ENCODE results near the gene UAP1L1.

Gene UAP1L1, protein sequence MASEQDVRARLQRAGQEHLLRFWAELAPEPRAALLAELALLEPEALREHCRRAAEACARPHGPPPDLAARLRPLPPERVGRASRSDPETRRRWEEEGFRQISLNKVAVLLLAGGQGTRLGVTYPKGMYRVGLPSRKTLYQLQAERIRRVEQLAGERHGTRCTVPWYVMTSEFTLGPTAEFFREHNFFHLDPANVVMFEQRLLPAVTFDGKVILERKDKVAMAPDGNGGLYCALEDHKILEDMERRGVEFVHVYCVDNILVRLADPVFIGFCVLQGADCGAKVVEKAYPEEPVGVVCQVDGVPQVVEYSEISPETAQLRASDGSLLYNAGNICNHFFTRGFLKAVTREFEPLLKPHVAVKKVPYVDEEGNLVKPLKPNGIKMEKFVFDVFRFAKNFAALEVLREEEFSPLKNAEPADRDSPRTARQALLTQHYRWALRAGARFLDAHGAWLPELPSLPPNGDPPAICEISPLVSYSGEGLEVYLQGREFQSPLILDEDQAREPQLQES

DNA sequence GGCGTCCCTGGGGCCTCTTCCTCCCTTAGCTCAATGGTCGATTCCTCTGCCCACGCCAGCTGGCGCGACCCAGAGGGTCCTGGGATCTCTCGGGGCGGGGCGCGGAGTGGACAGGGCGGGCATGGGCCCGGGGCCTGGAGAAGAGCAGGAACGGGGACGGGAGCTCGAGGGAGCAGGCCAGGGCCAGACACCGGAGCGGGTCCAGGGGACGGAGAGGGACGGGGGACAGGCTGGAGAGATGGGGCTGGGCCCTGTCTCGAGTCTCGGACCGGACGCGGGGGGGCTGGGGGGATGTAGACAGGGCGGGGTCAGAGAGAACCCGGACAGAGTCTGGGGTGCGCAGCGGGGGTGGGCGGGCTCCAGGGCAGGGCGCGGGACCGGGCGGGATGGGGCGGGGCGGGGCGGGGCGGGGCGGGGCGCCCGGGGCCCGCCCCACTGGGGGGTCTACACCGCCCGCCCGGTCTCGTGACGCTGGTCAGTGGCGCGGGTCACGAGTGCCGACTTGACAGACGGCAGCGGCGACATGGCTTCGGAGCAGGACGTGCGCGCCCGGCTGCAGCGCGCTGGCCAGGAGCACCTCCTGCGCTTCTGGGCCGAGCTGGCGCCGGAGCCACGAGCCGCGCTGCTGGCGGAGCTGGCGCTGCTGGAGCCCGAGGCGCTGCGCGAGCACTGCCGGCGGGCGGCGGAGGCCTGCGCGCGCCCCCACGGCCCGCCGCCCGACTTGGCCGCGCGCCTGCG, at the start of gene UAP1L1:
Gene UAP1L1 (plus strand): TSS at position 508 of the 738 bp plus-strand sequence. CDS start 16 bp downstream, at position 524.
- Histone ChIP-seq H4K20me1 (ENCODE audit: low read depth, low read length) (no peaks in the 10 kb centered on the region), H3K4me2 (ENCODE audit: low read depth, low read length, poor library complexity, severe bottlenecking) (peak within 1 kb of the TSS; percentile 72), H2AFZ (ENCODE audit: low read depth, low read length, severe bottlenecking) (peak within 1 kb of the TSS; percentile 94), H3K9ac (ENCODE audit: low read length) (peak within 1 kb of the TSS; percentile 83), H3K27ac (ENCODE audit: low read depth, low read length) (peak within 1 kb of the TSS; percentile 44; the same call in 1 of the 2 replicates), H3K79me2 (ENCODE audit: insufficient read depth, low read length) (peaks cover 11% of the 10 kb centered on the region; the same call in 1 of the 2 replicates), H3K9me3 (ENCODE audit: insufficient read depth, low read length) (no peaks in the 10 kb centered on the region), H3K27me3 (ENCODE audit: low read length) (no peaks in the 10 kb centered on the region), H3K36me3 (ENCODE audit: low read length) (no peaks in the 10 kb centered on the region), H3K9me2 (replicated peaks; ENCODE audit: insufficient read depth, low read length) (no peaks in the 10 kb centered on the region), H3K4me3 (ENCODE audit: insufficient read depth, low read length, poor library complexity, severe bottlenecking) (peak within 1 kb of the TSS; percentile 89), H3F3A (ENCODE audit: insufficient read depth) (peaks cover 14% of the 10 kb centered on the region; the same call in 1 of the 2 replicates)
- TF ChIP-seq EZH2phosphoT487 (conservative IDR thresholded peaks at IDR 0.05; ENCODE audit: low read length) = no peak
- TF ChIP-seq, protein P1, sequence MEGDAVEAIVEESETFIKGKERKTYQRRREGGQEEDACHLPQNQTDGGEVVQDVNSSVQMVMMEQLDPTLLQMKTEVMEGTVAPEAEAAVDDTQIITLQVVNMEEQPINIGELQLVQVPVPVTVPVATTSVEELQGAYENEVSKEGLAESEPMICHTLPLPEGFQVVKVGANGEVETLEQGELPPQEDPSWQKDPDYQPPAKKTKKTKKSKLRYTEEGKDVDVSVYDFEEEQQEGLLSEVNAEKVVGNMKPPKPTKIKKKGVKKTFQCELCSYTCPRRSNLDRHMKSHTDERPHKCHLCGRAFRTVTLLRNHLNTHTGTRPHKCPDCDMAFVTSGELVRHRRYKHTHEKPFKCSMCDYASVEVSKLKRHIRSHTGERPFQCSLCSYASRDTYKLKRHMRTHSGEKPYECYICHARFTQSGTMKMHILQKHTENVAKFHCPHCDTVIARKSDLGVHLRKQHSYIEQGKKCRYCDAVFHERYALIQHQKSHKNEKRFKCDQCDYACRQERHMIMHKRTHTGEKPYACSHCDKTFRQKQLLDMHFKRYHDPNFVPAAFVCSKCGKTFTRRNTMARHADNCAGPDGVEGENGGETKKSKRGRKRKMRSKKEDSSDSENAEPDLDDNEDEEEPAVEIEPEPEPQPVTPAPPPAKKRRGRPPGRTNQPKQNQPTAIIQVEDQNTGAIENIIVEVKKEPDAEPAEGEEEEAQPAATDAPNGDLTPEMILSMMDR (IDR thresholded peaks at IDR 0.05; ENCODE audit: insufficient read depth, low read length, poor library complexity, severe bottlenecking) = no peak

DNA sequence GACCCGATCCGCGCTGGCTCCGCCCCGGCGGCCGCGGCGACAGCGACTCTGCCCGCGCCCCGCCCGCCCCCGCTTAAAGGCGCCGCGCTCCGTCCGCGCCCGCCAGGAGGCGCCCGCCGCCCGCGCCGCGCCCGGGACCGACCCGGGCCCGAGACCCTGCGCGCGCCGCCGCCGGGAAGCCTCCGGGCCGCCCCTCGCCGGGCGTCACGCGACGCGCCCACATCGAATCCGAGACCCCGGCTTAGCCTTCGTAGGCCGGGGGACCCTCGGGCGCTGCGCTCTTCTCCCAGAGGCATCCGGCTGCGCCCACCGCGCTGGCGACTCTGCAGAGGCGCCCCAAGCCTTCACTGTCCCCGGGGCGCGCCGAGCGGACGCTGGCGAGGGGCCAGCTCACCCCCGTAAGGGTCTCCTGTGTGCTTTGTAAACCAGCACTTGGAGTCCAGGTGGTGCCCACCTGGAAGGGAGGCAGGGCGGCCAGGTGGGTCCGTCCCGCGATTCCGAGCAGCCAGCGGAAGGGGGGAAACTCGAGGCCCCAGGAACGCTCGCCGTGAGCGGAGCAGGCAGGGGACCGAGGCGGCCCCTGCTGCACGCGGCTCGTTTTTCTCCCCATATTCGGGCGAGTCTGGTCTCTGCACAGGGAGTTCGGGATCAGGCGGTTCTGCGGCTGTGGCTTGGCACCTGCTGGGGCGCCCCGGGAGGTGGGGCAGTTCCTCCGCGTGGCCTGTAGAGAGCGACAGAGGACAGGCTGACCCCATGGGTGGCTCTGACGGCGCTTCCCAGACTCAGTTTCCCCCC, 48.9 kb upstream of the UAP1L1 start:
- no peaks in the 10 kb centered on the region for H3K36me3 ChIP-seq (ENCODE audit: low read length)
- H3K27me3 ChIP-seq (ENCODE audit: low read length) = no peaks in the 10 kb centered on the region
- H3F3A ChIP-seq (ENCODE audit: insufficient read depth) = no peaks in the 10 kb centered on the region
- H3K79me2 ChIP-seq (ENCODE audit: insufficient read depth, low read length) = no peaks in the 10 kb centered on the region
- H3K27ac ChIP-seq (ENCODE audit: low read depth, low read length) = no peak overlapping the region
- no peaks in the 10 kb centered on the region for H4K20me1 ChIP-seq (ENCODE audit: low read depth, low read length)
- TF ChIP-seq, protein P1 (IDR thresholded peaks at IDR 0.05; ENCODE audit: insufficient read depth, low read length, poor library complexity, severe bottlenecking) = peak; percentile 29
- TF ChIP-seq EZH2phosphoT487 (conservative IDR thresholded peaks at IDR 0.05; ENCODE audit: low read length) = no peak
- H3K4me3 ChIP-seq (ENCODE audit: insufficient read depth, low read length, poor library complexity, severe bottlenecking) = peak overlapping the region; percentile 54
- peak overlapping the region; percentile 59 for H2AFZ ChIP-seq (ENCODE audit: low read depth, low read length, severe bottlenecking)
- H3K9me2 ChIP-seq (replicated peaks; ENCODE audit: insufficient read depth, low read length) = no peaks in the 10 kb centered on the region
- peak overlapping the region; percentile 54; the same call in 1 of the 2 replicates for H3K9ac ChIP-seq (ENCODE audit: low read length)
- H3K4me2 ChIP-seq (ENCODE audit: low read depth, low read length, poor library complexity, severe bottlenecking) = peak overlapping the region; percentile 85
- H3K9me3 ChIP-seq (ENCODE audit: insufficient read depth, low read length) = no peaks in the 10 kb centered on the region

DNA sequence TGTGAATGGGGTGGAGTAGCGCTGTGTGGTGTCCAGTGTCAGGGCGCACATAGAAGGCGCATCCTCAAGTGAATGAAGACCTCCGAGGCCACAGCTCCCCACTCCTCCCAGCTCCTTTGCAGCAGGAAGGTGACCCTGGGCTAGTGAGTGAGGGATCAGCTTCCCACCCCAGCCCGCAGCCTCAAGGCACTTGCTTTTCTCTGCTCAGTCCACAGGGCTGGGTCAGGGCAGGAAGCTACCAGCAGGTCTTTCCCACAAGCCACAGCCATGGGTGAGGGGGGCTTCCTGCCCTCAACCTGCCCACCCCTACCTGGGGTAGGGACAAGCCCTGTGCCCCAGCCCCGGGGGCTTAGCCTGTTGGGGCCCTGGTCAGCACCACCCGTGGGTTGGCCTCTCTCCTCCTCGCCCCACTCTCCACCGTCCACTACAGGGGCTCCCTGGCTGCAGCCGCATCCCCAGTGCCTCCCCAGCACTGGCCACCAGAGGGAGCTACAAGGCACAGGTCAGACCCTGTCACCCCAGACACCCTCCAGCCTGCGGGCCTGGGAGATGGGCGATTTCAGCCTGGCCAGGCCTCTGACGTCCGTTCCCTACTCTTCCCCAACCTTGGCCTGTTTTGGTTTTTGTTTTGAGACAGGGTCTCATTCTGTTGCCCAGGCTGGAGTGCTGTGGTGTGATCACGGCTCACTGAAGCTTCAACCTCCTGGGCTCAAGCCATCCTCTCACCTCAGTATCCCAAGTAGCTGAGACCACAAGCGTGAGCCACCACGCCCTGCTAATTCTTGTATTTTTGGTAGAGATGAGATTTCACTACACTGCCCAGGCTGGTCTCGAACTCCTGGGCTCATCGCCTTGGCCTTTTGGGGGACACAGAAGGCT, 48.0 kb upstream of the UAP1L1 start:
- H3K27me3 ChIP-seq (ENCODE audit: low read length) = no peaks in the 10 kb centered on the region
- TF ChIP-seq, protein P1 (IDR thresholded peaks at IDR 0.05; ENCODE audit: insufficient read depth, low read length, poor library complexity, severe bottlenecking) = peak; percentile 92
- no peak for TF ChIP-seq EZH2phosphoT487 (conservative IDR thresholded peaks at IDR 0.05; ENCODE audit: low read length)
- H3K27ac ChIP-seq (ENCODE audit: low read depth, low read length) = no peak overlapping the region
- H3K36me3 ChIP-seq (ENCODE audit: low read length) = no peaks in the 10 kb centered on the region
- no peaks in the 10 kb centered on the region for H3K79me2 ChIP-seq (ENCODE audit: insufficient read depth, low read length)
- peak overlapping the region; percentile 85 for H3K4me2 ChIP-seq (ENCODE audit: low read depth, low read length, poor library complexity, severe bottlenecking)
- no peak overlapping the region for H3K4me3 ChIP-seq (ENCODE audit: insufficient read depth, low read length, poor library complexity, severe bottlenecking)
- no peak overlapping the region for H3K9ac ChIP-seq (ENCODE audit: low read length)
- H3K9me2 ChIP-seq (replicated peaks; ENCODE audit: insufficient read depth, low read length) = no peaks in the 10 kb centered on the region
- H3F3A ChIP-seq (ENCODE audit: insufficient read depth) = no peaks in the 10 kb centered on the region
- no peak overlapping the region for H2AFZ ChIP-seq (ENCODE audit: low read depth, low read length, severe bottlenecking)
- no peaks in the 10 kb centered on the region for H3K9me3 ChIP-seq (ENCODE audit: insufficient read depth, low read length)
- H4K20me1 ChIP-seq (ENCODE audit: low read depth, low read length) = no peaks in the 10 kb centered on the region

Data from SU-DHL-6 (cell line).